H1 (cell line): ENCODE data around the gene ABITRAM. TPM values are rescaled to one million over a fixed set of nuclear protein-coding genes. Genes with fewer than 3 reads are reported as not detected.

Experiments
- CTCF ChIA-PET: fragments of 300-600 bp; sonication (Branson Sonifier 250); formaldehyde crosslinking; loops from one replicate; lab custom pipeline; 2021; ENCODE audit not compliant: partially characterized antibody; lab: Charles Lee
- POLR2A ChIA-PET: fragments of 300-600 bp; sonication (Branson Sonifier 250); formaldehyde crosslinking; loops from one replicate; lab custom pipeline; 2021; ENCODE audit warnings: inconsistent platforms; ENCODE audit not compliant: partially characterized antibody; lab: Charles Lee
- DNase-seq, 2 experiments: peaks; one replicate each; pipeline versions ENCODE4 v3.0.0 to v3.0.0-alpha.2; 2010 to 2022; ENCODE audit warnings: low spot score in 2 of 2, low read depth in 1 of 2, mixed read lengths in 1 of 2
- FAIRE-seq: peaks from 2 replicates; lab custom pipeline; 2011; peaks lifted over from hg19 to GRCh38; lab: Jason Lieb, UNC
- H2AFZ ChIP-seq: 2 replicates; pipeline ENCODE4 v1.8.1; 2012; ENCODE audit warnings: low read length, inconsistent platforms
- H2AK5ac ChIP-seq: 2 replicates; pipeline ENCODE4 v1.6.1; 2013; ENCODE audit warnings: low read depth, low read length
- H2BK120ac ChIP-seq: replicated peaks from 2 replicates; pipeline ENCODE3; 2013; ENCODE audit warnings: low read depth, low read length, inconsistent platforms
- H2BK12ac ChIP-seq: 2 replicates; pipeline ENCODE4 v1.6.1; 2013; ENCODE audit warnings: low read depth, low read length
- H2BK15ac ChIP-seq: 2 replicates; pipeline ENCODE4 v1.6.1; 2013; ENCODE audit warnings: low read length
- H2BK20ac ChIP-seq: 2 replicates; pipeline ENCODE4 v1.6.1; 2013; ENCODE audit warnings: low read length
- H2BK5ac ChIP-seq: 2 replicates; pipeline ENCODE4 v1.6.1; 2013; ENCODE audit warnings: low read depth, low read length
- H3K14ac ChIP-seq: 2 replicates; pipeline ENCODE4 v1.6.1; 2013; ENCODE audit warnings: inconsistent platforms; ENCODE audit not compliant: insufficient read length
- H3K18ac ChIP-seq: 2 replicates; pipeline ENCODE4 v1.6.1; 2013; ENCODE audit warnings: low read length; ENCODE audit errors: extremely low read depth
- H3K23ac ChIP-seq: 2 replicates; pipeline ENCODE4 v1.6.1; 2013; ENCODE audit warnings: inconsistent platforms; ENCODE audit not compliant: insufficient read length
- H3K23me2 ChIP-seq: 2 replicates; pipeline ENCODE4 v1.6.1; 2013; ENCODE audit warnings: low read depth, low read length
- H3K27ac ChIP-seq: 2 replicates; pipeline ENCODE4 v1.6.1; 2011; ENCODE audit warnings: low read depth, low read length, inconsistent platforms
- H3K27me3 ChIP-seq, 4 experiments: replicated peaks in 1 of 4; 1 replicate in 1 of 4; 2 replicates in 3 of 4; pipeline versions ENCODE4 v1.6.1 to v1.8.1; 2011 to 2013; ENCODE audit warnings: low read length in 3 of 4, mild to moderate bottlenecking in 3 of 4, inconsistent platforms in 2 of 4, mixed read lengths in 2 of 4, moderate library complexity in 1 of 4; ENCODE audit not compliant: control insufficient read depth in 3 of 4, insufficient read depth in 3 of 4; ENCODE audit errors: extremely low read depth in 1 of 4
- H3K36me3 ChIP-seq, 4 experiments: 2 replicates each; pipeline versions ENCODE4 v1.6.1 to v1.8.1; 2011 to 2013; ENCODE audit warnings: mild to moderate bottlenecking in 4 of 4, low read length in 3 of 4, moderate library complexity in 2 of 4, control low read depth in 1 of 4, inconsistent platforms in 1 of 4; ENCODE audit not compliant: insufficient read depth in 4 of 4, control insufficient read depth in 2 of 4
- H3K4ac ChIP-seq: replicated peaks from 2 replicates; pipeline ENCODE3; 2013; ENCODE audit warnings: low read length, low read depth, mixed read lengths, inconsistent platforms; ENCODE audit not compliant: insufficient read length
- H3K4me1 ChIP-seq, 4 experiments: replicated peaks in 1 of 4; 1 replicate in 1 of 4; 2 replicates in 3 of 4; pipeline versions ENCODE4 v1.6.1 to v1.8.1; 2011 to 2013; ENCODE audit warnings: low read length in 3 of 4, inconsistent platforms in 2 of 4, mixed read lengths in 1 of 4; ENCODE audit not compliant: insufficient read depth in 4 of 4, control insufficient read depth in 3 of 4
- H3K4me2 ChIP-seq, 2 experiments: 2 replicates each; pipeline versions ENCODE4 v1.6.1 to v1.8.1; 2011 to 2013; ENCODE audit warnings: low read depth in 2 of 2, low read length in 2 of 2, control low read depth in 1 of 2, inconsistent platforms in 1 of 2, mild to moderate bottlenecking in 1 of 2; ENCODE audit not compliant: insufficient read depth in 1 of 2
- H3K4me3 ChIP-seq, 4 experiments: fragments of 200-600, 300-600 bp in 1 of 4; sonication (generic), shearing (Covaris generic), sonication (Bioruptor Twin) in 1 of 4; 2 replicates each; pipeline versions ENCODE4 v1.5.1 to v1.8.1; 2011 to 2016; ENCODE audit warnings: low read length in 4 of 4, low read depth in 3 of 4, control low read depth in 2 of 4, inconsistent platforms in 2 of 4, mild to moderate bottlenecking in 2 of 4, mixed read lengths in 1 of 4, moderate library complexity in 1 of 4; ENCODE audit not compliant: insufficient read depth in 2 of 4; ENCODE audit errors: extremely low read depth in 1 of 4
- H3K56ac ChIP-seq: replicated peaks from 2 replicates; pipeline ENCODE3; 2013; ENCODE audit warnings: low read depth, mild to moderate bottlenecking, mixed read lengths, low read length, inconsistent platforms; ENCODE audit not compliant: insufficient read length
- H3K79me1 ChIP-seq: 2 replicates; pipeline ENCODE4 v1.6.1; 2013; ENCODE audit warnings: low read depth, low read length, control low read depth
- H3K79me2 ChIP-seq, 2 experiments: 2 replicates each; pipeline versions ENCODE4 v1.6.1 to v1.8.1; 2012 to 2013; ENCODE audit warnings: low read length in 2 of 2, mild to moderate bottlenecking in 2 of 2, inconsistent platforms in 1 of 2; ENCODE audit not compliant: insufficient read depth in 2 of 2, control insufficient read depth in 1 of 2
- H3K9ac ChIP-seq, 4 experiments: replicated peaks in 1 of 4; 1 replicate in 1 of 4; 2 replicates in 3 of 4; pipeline versions ENCODE4 v1.6.1 to v1.8.1; 2011 to 2013; ENCODE audit warnings: low read depth in 3 of 4, low read length in 3 of 4, control low read depth in 2 of 4, mild to moderate bottlenecking in 2 of 4, moderate library complexity in 2 of 4, inconsistent platforms in 1 of 4; ENCODE audit errors: extremely low read depth in 1 of 4
- H3K9me3 ChIP-seq, 2 experiments: 2 replicates each; pipeline versions ENCODE4 v1.6.1 to v1.8.1; 2012 to 2013; ENCODE audit warnings: mild to moderate bottlenecking in 2 of 2, moderate library complexity in 2 of 2, control low read depth in 1 of 2, inconsistent platforms in 1 of 2, low read depth in 1 of 2, low read length in 1 of 2, mixed read lengths in 1 of 2; ENCODE audit not compliant: insufficient read depth in 2 of 2
- H4K20me1 ChIP-seq, 2 experiments: replicated peaks in 1 of 2; 2 replicates each; pipeline versions ENCODE3 to v1.8.1; 2011 to 2013; ENCODE audit warnings: inconsistent platforms in 2 of 2, low read length in 2 of 2, mild to moderate bottlenecking in 1 of 2; ENCODE audit not compliant: insufficient read depth in 2 of 2, control insufficient read depth in 1 of 2
- H4K5ac ChIP-seq: 2 replicates; pipeline ENCODE4 v1.6.1; 2013; ENCODE audit warnings: low read length, low read depth, mixed read lengths, inconsistent platforms; ENCODE audit not compliant: insufficient read length
- H4K8ac ChIP-seq: 2 replicates; pipeline ENCODE4 v1.8.0; 2013; ENCODE audit warnings: mild to moderate bottlenecking, moderate library complexity, low read length, inconsistent platforms; ENCODE audit not compliant: insufficient read depth; ENCODE audit errors: extremely low read depth
- H4K91ac ChIP-seq: replicated peaks from 2 replicates; pipeline ENCODE3; 2013; ENCODE audit warnings: low read length, mixed read lengths, inconsistent platforms; ENCODE audit not compliant: insufficient read length
- ATF2 ChIP-seq: IDR thresholded peaks from 2 replicates; pipeline ENCODE4 v1.6.1; 2012; ENCODE audit warnings: low read length, inconsistent platforms
- BCL11A ChIP-seq, 2 experiments: IDR thresholded peaks; one replicate each; pipeline ENCODE4 v1.6.1; 2011; ENCODE audit warnings: low read depth in 2 of 2, low read length in 2 of 2, mild to moderate bottlenecking in 2 of 2
- CHD2 ChIP-seq: IDR thresholded peaks from 2 replicates; pipeline ENCODE4 v1.6.1; 2012; ENCODE audit warnings: low read length, improper control_type of control experiment
- CREB1 ChIP-seq: IDR thresholded peaks from 2 replicates; pipeline ENCODE4 v1.6.1; 2012; ENCODE audit warnings: inconsistent platforms
- CTBP2 ChIP-seq: IDR thresholded peaks from 2 replicates; pipeline ENCODE4 v1.7.0; 2011; ENCODE audit warnings: borderline replicate concordance, mild to moderate bottlenecking, moderate library complexity, mixed read lengths, low read length; ENCODE audit not compliant: insufficient read depth, insufficient read length
- EGR1 ChIP-seq: IDR thresholded peaks from 2 replicates; pipeline ENCODE4 v1.6.1; 2011; ENCODE audit warnings: low read depth, low read length, borderline replicate concordance
- FOSL1 ChIP-seq: IDR thresholded peaks from 2 replicates; pipeline ENCODE4 v1.6.1; 2011; ENCODE audit warnings: mild to moderate bottlenecking, low read depth, low read length, moderate library complexity; ENCODE audit not compliant: insufficient read depth
- JUND ChIP-seq: IDR thresholded peaks from 2 replicates; pipeline ENCODE4 v1.6.1; 2011; ENCODE audit warnings: mild to moderate bottlenecking, improper control_type of control experiment, low read length
- RAD21 ChIP-seq, 2 experiments: IDR thresholded peaks in 1 of 2; conservative IDR thresholded peaks in 1 of 2; 2 replicates each; pipeline ENCODE4 v1.6.1; 2011; ENCODE audit warnings: low read depth in 2 of 2, low read length in 2 of 2, improper control_type of control experiment in 1 of 2, inconsistent platforms in 1 of 2, mild to moderate bottlenecking in 1 of 2, moderate library complexity in 1 of 2
- TAF7 ChIP-seq: optimal IDR thresholded peaks from 2 replicates; pipeline ENCODE3; 2011; ENCODE audit warnings: low read depth, mild to moderate bottlenecking, inconsistent platforms, low read length, moderate library complexity, borderline replicate concordance
- WGBS, 2 experiments: shearing (Covaris generic) in 1 of 2; methylation state at CpG; one replicate each; pipeline versions ENCODE4 v1.1.6 to v1.1.7; 2013 to 2015; ENCODE audit warnings: low lambda C conversion rate in 2 of 2, mixed read lengths in 2 of 2, inconsistent platforms in 1 of 2, low coverage in 1 of 2, missing lambda C conversion rate in 1 of 2; ENCODE audit not compliant: insufficient replicate concordance in 2 of 2, insufficient coverage in 1 of 2, insufficient read length in 1 of 2; ENCODE audit errors: extremely low coverage in 1 of 2, missing lambda C conversion rate in 1 of 2; 5-methylcytosine and 5-hydroxymethylcytosine counted together
- polyA plus RNA-seq, 7 experiments: library from polyadenylated mRNA; depleted of rRNA in 3 of 7; stranded (reverse) in 5 of 7; unstranded in 2 of 7; fragments of >200 nt in 5 of 7; fragments of 200-250 nt in 2 of 7; gene quantifications; 1 replicate in 5 of 7; 2 replicates in 1 of 7; 4 replicates in 1 of 7; pipeline versions ENCODE4 v1.2.1 to v1.2.3, GENCODE V29; 2011 to 2013; ENCODE audit warnings: missing spikeins in 2 of 7, mixed read lengths in 2 of 7
- total RNA-seq: library from RNA; stranded (reverse); fragmentation: NEBNext Ultra II Directional; extraction: Animal tissue kit (Norgen Biotek cat#: 25700); gene quantifications from 2 replicates; pipeline ENCODE4 v1.2.1, GENCODE V29; 2021

The ABITRAM gene
- total and polyA plus RNA-seq, 2 of the 8 experiments (the other 6 are each of a cell fraction or from before 2014, with no cell fraction given), result 8.4 to 9.0 TPM

- Histone ChIP-seq H3K4me1 (no peaks in the 10 kb centered on the region), H3K18ac (no peak overlapping the region), H3K23ac (no peak overlapping the region), H3K36me3 (peaks cover 0 to 2% (median 0%) of the 10 kb centered on the region in 4 experiments; a peak in 3 of 8 replicates), H2BK5ac (no peak overlapping the region), H3K14ac (no peak overlapping the region), H2AK5ac (no peak overlapping the region), H3K9me3 (no peaks in the 10 kb centered on the region), H4K5ac (no peak overlapping the region), H3K4me2 (no peak overlapping the region), H3K79me1 (no peaks in the 10 kb centered on the region), H3K79me2 (no peaks in the 10 kb centered on the region), H2BK12ac (no peak overlapping the region), H2BK20ac (no peak overlapping the region), H3K27me3 (no peaks in the 10 kb centered on the region), H4K91ac (no peak overlapping the region), H2BK15ac (no peak overlapping the region), H4K20me1 (no peaks in the 10 kb centered on the region), H2AFZ (no peak overlapping the region), H3K56ac (no peak overlapping the region), H3K9ac (no peak overlapping the region), H4K8ac (no peak overlapping the region), H3K23me2 (no peaks in the 10 kb centered on the region), H3K27ac (no peak overlapping the region), H3K4ac (no peak overlapping the region), H3K4me3 (no peak overlapping the region), H2BK120ac (no peak overlapping the region)
- CTCF ChIA-PET, result interaction anchor here (0.6 to 5.4 kb wide), 3 partner anchors 14 to 355 kb away, joined by 3 to 40 read pairs (median 6); partner anchors contain the start of genes ABITRAM and ELP1
- WGBS, 2 experiments, result 87% methylated on average over 1 of the region's 1 CpG; no CpG with 5 or more reads in 1 of the 2 experiments
- no peak for DNase-seq
- TF ChIP-seq CTBP2, result no peak
- TF ChIP-seq JUND, result no peak
- TF ChIP-seq CHD2, result no peak
- TF ChIP-seq ATF2, result no peak
- no peak for TF ChIP-seq BCL11A (IDR thresholded peaks at IDR 0.05; ENCODE audit: low read depth in 2 of 2, low read length in 2 of 2)
- no peak for TF ChIP-seq FOSL1
- no peak for TF ChIP-seq TAF7
- no peak for TF ChIP-seq RAD21 (IDR thresholded peaks at IDR 0.05 in 1 of 2, conservative IDR thresholded peaks at IDR 0.05 in 1 of 2; ENCODE audit: low read depth in 2 of 2, low read length in 2 of 2)
- TF ChIP-seq CREB1, result no peak
- TF ChIP-seq EGR1, result no peak
- POLR2A ChIA-PET, result no interaction called here
- FAIRE-seq, result no peak
Observed at GRCh38 chr9:108950168-108950567, 16.0 kb downstream of the ABITRAM start.
